ENCODE data around the gene E2F2.

- TF ChIP-seq EZH2 (IDR thresholded peaks at IDR 0.05; ENCODE audit: insufficient read depth, poor library complexity, severe bottlenecking) (no peak), EZH2phosphoT487 (IDR thresholded peaks at IDR 0.05; ENCODE audit: insufficient read depth, low read depth) (no peak)
Observed at GRCh38 chr1:23525558-23526250, 5.3 kb downstream of the E2F2 start.
